ENCODE data around the gene PNMA6E.

- TF ChIP-seq GFI1B (tag by site-specific recombination; IDR thresholded peaks at IDR 0.05) (no peak), CTCF (tag by site-specific recombination; IDR thresholded peaks at IDR 0.05) (no peak)
Measured at GRCh38 chrX:153406011-153406410, 4.9 kb upstream of the PNMA6E start.

Measured in HEK293 (cell line).